ENCODE data around the gene CAV3. TPM values are rescaled to one million over a fixed set of nuclear protein-coding genes. Genes with fewer than 3 reads are reported as not detected.

CAV3 gene
- total RNA-seq, 4 donors from 2014 or later: 0.52 to 0.79 TPM; not detected in 2

- TF ChIP-seq POLR2A (IDR thresholded peaks at IDR 0.05) (no peak), CTCF (IDR thresholded peaks at IDR 0.05) (no peak)
- intact Hi-C loops (cut with DNase I; ENCODE audit: low total_unique reads): no loop called here
- H3K4me3 ChIP-seq (ENCODE audit: low read depth, poor library complexity, severe bottlenecking): no peak overlapping the region
- 76 to 80% methylated on average over 3 of the region's 3 CpGs for WGBS, 2 donors
- DNase-seq (ENCODE audit: low spot score in 2 of 2): peak in 1 of 2 donors; percentile 20
Observed at GRCh38 chr3:8723612-8724011, 10.0 kb upstream of the CAV3 start.

GRCh38 chr3:8724108-8724752 lies 9.4 kb upstream of the CAV3 start:
- WGBS, 2 donors: 48 to 55% methylated on average over 3 of the region's 3 CpGs
- DNase-seq (ENCODE audit: low spot score in 2 of 2): no peak
- no peak for TF ChIP-seq POLR2A (IDR thresholded peaks at IDR 0.05)
- TF ChIP-seq CTCF (IDR thresholded peaks at IDR 0.05): no peak
- no peak overlapping the region for H3K4me3 ChIP-seq (ENCODE audit: low read depth, poor library complexity, severe bottlenecking)
- intact Hi-C loops (cut with DNase I; ENCODE audit: low total_unique reads): no loop called here

- intact Hi-C loops (cut with DNase I; ENCODE audit: low total_unique reads): no loop called here
- peak in 1 of 2 donors; percentile 71 for DNase-seq (ENCODE audit: low spot score in 2 of 2)
- 76 to 83% methylated on average over 9 of the region's 9 CpGs for WGBS, 2 donors
- no peak overlapping the region for H3K4me3 ChIP-seq (ENCODE audit: low read depth, poor library complexity, severe bottlenecking)
- no peak for TF ChIP-seq POLR2A (IDR thresholded peaks at IDR 0.05)
- no peak for TF ChIP-seq CTCF (IDR thresholded peaks at IDR 0.05)
Observed at GRCh38 chr3:8727605-8728512, 5.7 kb upstream of the CAV3 start.

- TF ChIP-seq CTCF (IDR thresholded peaks at IDR 0.05): no peak
- no peak for TF ChIP-seq POLR2A (IDR thresholded peaks at IDR 0.05)
- no peak overlapping the region for H3K4me3 ChIP-seq (ENCODE audit: low read depth, poor library complexity, severe bottlenecking)
- no peak for DNase-seq (ENCODE audit: low spot score in 2 of 2)
- intact Hi-C loops (cut with DNase I; ENCODE audit: low total_unique reads): no loop called here
- WGBS, 2 donors: 96 to 98% methylated on average over 3 of the region's 3 CpGs
Observed at GRCh38 chr3:8729479-8729878, 4.1 kb upstream of the CAV3 start.

- peak in 1 of 2 donors; percentile 49 for DNase-seq (ENCODE audit: low spot score in 2 of 2)
- intact Hi-C loops (cut with DNase I; ENCODE audit: low total_unique reads): no loop called here
- TF ChIP-seq CTCF (IDR thresholded peaks at IDR 0.05) (no peak), POLR2A (IDR thresholded peaks at IDR 0.05) (no peak)
- 81 to 86% methylated on average over 3 of the region's 3 CpGs for whole genome bisulfite sequencing, 2 donors
- H3K4me3 ChIP-seq (ENCODE audit: low read depth, poor library complexity, severe bottlenecking): no peak overlapping the region
Observed at GRCh38 chr3:8730656-8731055, 2.9 kb upstream of the CAV3 start.

Data from lower leg skin (tissue), 4 donors.